ENCODE measurements around the gene OVAAL.

DNA sequence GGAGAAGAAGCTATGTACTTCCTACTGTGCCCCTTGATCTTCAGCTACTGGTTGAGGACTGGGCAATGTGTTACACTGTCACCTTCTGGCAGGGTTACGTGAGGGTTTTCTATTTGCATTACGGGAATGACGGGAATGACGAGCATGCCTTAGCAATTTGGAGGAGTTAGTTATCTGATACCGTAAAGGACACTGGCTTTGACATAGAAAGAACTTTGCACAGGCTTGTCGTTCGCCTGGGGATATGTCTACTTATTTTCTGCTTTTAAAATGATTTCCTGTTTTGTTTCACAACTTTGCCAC lies 36.6 kb upstream of the OVAAL start:
- TF ChIP-seq ZNF324 (tag by site-specific recombination; IDR thresholded peaks at IDR 0.05) (no peak), ZNF175 (tag by site-specific recombination; IDR thresholded peaks at IDR 0.05) (no peak), TRIM28 (IDR thresholded peaks at IDR 0.05; ENCODE audit: borderline replicate concordance, low read length) (0 out of 2 replicates have a peak, but pooled peaks have one; percentile 61), ZNF311 (tag by site-specific recombination; IDR thresholded peaks at IDR 0.05; ENCODE audit: borderline replicate concordance) (no peak), ZNF600 (tag by site-specific recombination; IDR thresholded peaks at IDR 0.05) (no peak), ZNF404 (tag by site-specific recombination; IDR thresholded peaks at IDR 0.05) (no peak)
- TF ChIP-seq, protein P1, sequence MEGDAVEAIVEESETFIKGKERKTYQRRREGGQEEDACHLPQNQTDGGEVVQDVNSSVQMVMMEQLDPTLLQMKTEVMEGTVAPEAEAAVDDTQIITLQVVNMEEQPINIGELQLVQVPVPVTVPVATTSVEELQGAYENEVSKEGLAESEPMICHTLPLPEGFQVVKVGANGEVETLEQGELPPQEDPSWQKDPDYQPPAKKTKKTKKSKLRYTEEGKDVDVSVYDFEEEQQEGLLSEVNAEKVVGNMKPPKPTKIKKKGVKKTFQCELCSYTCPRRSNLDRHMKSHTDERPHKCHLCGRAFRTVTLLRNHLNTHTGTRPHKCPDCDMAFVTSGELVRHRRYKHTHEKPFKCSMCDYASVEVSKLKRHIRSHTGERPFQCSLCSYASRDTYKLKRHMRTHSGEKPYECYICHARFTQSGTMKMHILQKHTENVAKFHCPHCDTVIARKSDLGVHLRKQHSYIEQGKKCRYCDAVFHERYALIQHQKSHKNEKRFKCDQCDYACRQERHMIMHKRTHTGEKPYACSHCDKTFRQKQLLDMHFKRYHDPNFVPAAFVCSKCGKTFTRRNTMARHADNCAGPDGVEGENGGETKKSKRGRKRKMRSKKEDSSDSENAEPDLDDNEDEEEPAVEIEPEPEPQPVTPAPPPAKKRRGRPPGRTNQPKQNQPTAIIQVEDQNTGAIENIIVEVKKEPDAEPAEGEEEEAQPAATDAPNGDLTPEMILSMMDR (tag by site-specific recombination; IDR thresholded peaks at IDR 0.05), result no peak
